ENCODE data around the gene MADD. TPM values are rescaled to one million over a fixed set of nuclear protein-coding genes. Genes with fewer than 3 reads are reported as not detected.

MADD gene
- total RNA-seq, 1 experiment from 2014 or later = 41.0 TPM

DNA sequence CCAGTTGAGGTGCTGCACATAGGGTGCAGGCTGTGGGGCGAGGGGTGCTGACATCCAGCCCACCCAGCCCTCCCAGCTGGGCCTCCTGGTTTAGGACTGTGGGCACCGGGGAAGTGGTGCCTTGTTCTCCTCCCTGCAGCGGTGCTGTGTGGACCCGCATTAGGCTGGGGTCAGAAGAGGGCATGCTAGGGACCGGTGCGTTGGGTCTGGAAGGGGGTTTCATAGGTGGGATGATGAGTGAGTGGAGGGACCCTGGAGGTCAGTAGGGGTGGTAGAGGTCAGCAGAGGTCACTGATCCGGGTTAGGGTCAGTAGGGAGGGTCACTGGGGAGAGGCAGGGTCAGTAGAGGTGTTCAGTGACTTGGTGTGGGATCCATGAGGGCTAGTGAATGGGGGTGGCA lies 89.2 kb downstream of the MADD start:
- H2BK20ac ChIP-seq (ENCODE audit: low read depth, low read length, poor library complexity, severe bottlenecking) = no peak overlapping the region

More for the DNA sequence above, 89.2 kb downstream of the MADD start:
- Histone ChIP-seq H3K9ac (ENCODE audit: extremely low read depth, insufficient read length, low read length) (no peak overlapping the region), H3K27ac (ENCODE audit: insufficient read length, low read depth, low read length) (no peak overlapping the region), H3K4me2 (ENCODE audit: insufficient read depth, insufficient read length, low read length) (no peak overlapping the region), H3K27me3 (ENCODE audit: insufficient read depth, low read length) (no peaks in the 10 kb centered on the region), H4K5ac (ENCODE audit: insufficient read length, low read depth, low read length) (no peak overlapping the region), H3T11ph (ENCODE audit: low read length) (no peak overlapping the region), H3K79me1 (ENCODE audit: insufficient read depth, low read depth, low read length, poor library complexity, severe bottlenecking) (no peaks in the 10 kb centered on the region), H3K9me3 (ENCODE audit: control insufficient read depth, low read depth, low read length) (no peaks in the 10 kb centered on the region), H4K8ac (replicated peaks; ENCODE audit: insufficient read length, low read depth, low read length) (no peak overlapping the region), H3K23ac (ENCODE audit: insufficient read length, low read depth, low read length) (no peak overlapping the region), H3K14ac (ENCODE audit: insufficient read depth, low read length) (no peak overlapping the region), H4K91ac (ENCODE audit: insufficient read length, low read depth, low read length) (no peak overlapping the region), H3K4ac (ENCODE audit: low read depth, low read length) (no peak overlapping the region), H2BK5ac (ENCODE audit: insufficient read length, low read length) (no peak overlapping the region), H2AFZ (ENCODE audit: low read length) (no peak overlapping the region), H2BK120ac (ENCODE audit: low read depth, low read length, poor library complexity, severe bottlenecking) (no peak overlapping the region), H3K56ac (ENCODE audit: insufficient read length, low read depth, low read length) (no peak overlapping the region), H2BK15ac (ENCODE audit: low read depth, low read length) (no peak overlapping the region), H3K18ac (ENCODE audit: insufficient read length, low read depth, low read length) (no peak overlapping the region), H4K20me1 (ENCODE audit: control insufficient read depth, insufficient read depth, insufficient read length) (peaks cover 2% of the 10 kb centered on the region), H2BK12ac (ENCODE audit: insufficient read length, low read depth, low read length) (no peak overlapping the region), H3K4me1 (ENCODE audit: insufficient read depth, low read length) (no peaks in the 10 kb centered on the region), H3K23me2 (ENCODE audit: insufficient read length, low read depth, low read length, poor library complexity, severe bottlenecking) (no peaks in the 10 kb centered on the region), H2AK5ac (ENCODE audit: insufficient read length, low read length) (no peak overlapping the region), H3K79me2 (ENCODE audit: insufficient read depth, low read length) (no peaks in the 10 kb centered on the region)
- no CpG with 5 or more reads among the region's 7 CpGs for WGBS (ENCODE audit: extremely low coverage, insufficient read length, low lambda C conversion rate)
- H3K36me3 Mint-ChIP-seq (ENCODE audit: insufficient read depth in 1 of 3, low read depth in 3 of 3) = no peaks in the 10 kb centered on the region
- H3K4me3 Mint-ChIP-seq = no peak overlapping the region
- peak overlapping the region; percentile 12 to 63 (median 24); a peak in 3 of 7 replicates for H3K27ac Mint-ChIP-seq
- H3K27me3 Mint-ChIP-seq (ENCODE audit: low read depth) = no peaks in the 10 kb centered on the region
- peaks cover 6% of the 10 kb centered on the region in 2 experiments for H3K4me1 Mint-ChIP-seq
- no peak for DNase-seq
- TF ChIP-seq, protein P1, sequence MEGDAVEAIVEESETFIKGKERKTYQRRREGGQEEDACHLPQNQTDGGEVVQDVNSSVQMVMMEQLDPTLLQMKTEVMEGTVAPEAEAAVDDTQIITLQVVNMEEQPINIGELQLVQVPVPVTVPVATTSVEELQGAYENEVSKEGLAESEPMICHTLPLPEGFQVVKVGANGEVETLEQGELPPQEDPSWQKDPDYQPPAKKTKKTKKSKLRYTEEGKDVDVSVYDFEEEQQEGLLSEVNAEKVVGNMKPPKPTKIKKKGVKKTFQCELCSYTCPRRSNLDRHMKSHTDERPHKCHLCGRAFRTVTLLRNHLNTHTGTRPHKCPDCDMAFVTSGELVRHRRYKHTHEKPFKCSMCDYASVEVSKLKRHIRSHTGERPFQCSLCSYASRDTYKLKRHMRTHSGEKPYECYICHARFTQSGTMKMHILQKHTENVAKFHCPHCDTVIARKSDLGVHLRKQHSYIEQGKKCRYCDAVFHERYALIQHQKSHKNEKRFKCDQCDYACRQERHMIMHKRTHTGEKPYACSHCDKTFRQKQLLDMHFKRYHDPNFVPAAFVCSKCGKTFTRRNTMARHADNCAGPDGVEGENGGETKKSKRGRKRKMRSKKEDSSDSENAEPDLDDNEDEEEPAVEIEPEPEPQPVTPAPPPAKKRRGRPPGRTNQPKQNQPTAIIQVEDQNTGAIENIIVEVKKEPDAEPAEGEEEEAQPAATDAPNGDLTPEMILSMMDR (conservative IDR thresholded peaks at IDR 0.05) = no peak
- no peaks in the 10 kb centered on the region for H3K9me3 Mint-ChIP-seq
